GM15510 (cell line): ENCODE data around the gene SLC24A3.

ENCODE experiments used
- POLR2A ChIP-seq: IDR thresholded peaks from 3 replicates; pipeline ENCODE4 v1.6.1; 2011; ENCODE audit warnings: borderline replicate concordance; ENCODE audit not compliant: insufficient read length; ENCODE audit errors: extremely low read depth

Gene SLC24A3

GRCh38 chr20:19222520-19223040 is 10.1 kb downstream of the SLC24A3 start:
- TF ChIP-seq POLR2A: no peak

GRCh38 chr20:19223640-19224039 is 11.2 kb downstream of the SLC24A3 start:
- no peak for TF ChIP-seq POLR2A

GRCh38 chr20:19231359-19232035 is 19.1 kb downstream of the SLC24A3 start:
- TF ChIP-seq POLR2A: no peak

- TF ChIP-seq POLR2A: no peak
These were observed 20.8 kb downstream of the SLC24A3 start for GRCh38 chr20:19232997-19233794.

- TF ChIP-seq POLR2A: no peak
These were observed 24.1 kb downstream of the SLC24A3 start for GRCh38 chr20:19236371-19237055.

GRCh38 chr20:19241440-19241839 is 29.0 kb downstream of the SLC24A3 start:
- no peak for TF ChIP-seq POLR2A

- no peak for TF ChIP-seq POLR2A
These were observed 31.8 kb downstream of the SLC24A3 start for GRCh38 chr20:19244291-19244690.

GRCh38 chr20:19249106-19249879 is 36.9 kb downstream of the SLC24A3 start:
- no peak for TF ChIP-seq POLR2A

GRCh38 chr20:19250346-19250745 is 37.9 kb downstream of the SLC24A3 start:
- no peak for TF ChIP-seq POLR2A

GRCh38 chr20:19251506-19251905 is 39.1 kb downstream of the SLC24A3 start:
- TF ChIP-seq POLR2A: no peak

- TF ChIP-seq POLR2A: no peak
These were observed 39.5 kb downstream of the SLC24A3 start for GRCh38 chr20:19251958-19252357.

- no peak for TF ChIP-seq POLR2A
These were observed 40.1 kb downstream of the SLC24A3 start for GRCh38 chr20:19252451-19253120.

GRCh38 chr20:19253316-19253715 is 40.9 kb downstream of the SLC24A3 start:
- no peak for TF ChIP-seq POLR2A
